SK-N-SH treated with all-trans-retinoic acid at 6 μM for 48 hours (cell line): ENCODE data around the gene TTPAL.

Experiments used
- ATAC-seq: fragments of 200-7000 bp; cut with Tn5 transposase; 3 replicates; pipeline ENCODE4 v1.9.1; 2020; ENCODE audit warnings: mild to moderate bottlenecking, moderate library complexity
- ARNTL ChIP-seq: fragments of 450-650 bp; formaldehyde crosslinking; IDR thresholded peaks from 2 replicates; pipeline ENCODE4 v1.5.0; 2020; ENCODE audit warnings: low read depth, mild to moderate bottlenecking, moderate library complexity, borderline replicate concordance
- BACH2 ChIP-seq: fragments of 250-450 bp; sonication (Bioruptor Pico); IDR thresholded peaks from 2 replicates; pipeline ENCODE4 v1.9.0; 2021; ENCODE audit warnings: mild to moderate bottlenecking, borderline replicate concordance
- CSDC2 ChIP-seq: fragments of 250-450 bp; sonication (Bioruptor Pico); IDR thresholded peaks from 2 replicates; pipeline ENCODE4 v1.5.0; 2020; ENCODE audit warnings: mild to moderate bottlenecking, moderate library complexity
- CSRNP3 ChIP-seq: fragments of 250-450 bp; sonication (Bioruptor Pico); IDR thresholded peaks from 2 replicates; pipeline ENCODE4 v1.5.1; 2021; ENCODE audit warnings: mild to moderate bottlenecking, moderate library complexity
- ESRRG ChIP-seq: fragments of 250-450 bp; sonication (Bioruptor Pico); IDR thresholded peaks from 2 replicates; pipeline ENCODE4 v1.6.1; 2021; ENCODE audit warnings: mild to moderate bottlenecking
- GLIS3 ChIP-seq: fragments of 250-450 bp; sonication (Bioruptor Pico); IDR thresholded peaks from 2 replicates; pipeline ENCODE4 v1.5.0; 2020; ENCODE audit warnings: mild to moderate bottlenecking, moderate library complexity
- ISL1 ChIP-seq: fragments of 250-450 bp; sonication (Bioruptor Pico); IDR thresholded peaks from 2 replicates; pipeline ENCODE4 v2.1.2; 2022; ENCODE audit warnings: mild to moderate bottlenecking, moderate library complexity
- OSR1 ChIP-seq: fragments of 250-450 bp; sonication (Bioruptor Pico); IDR thresholded peaks from 2 replicates; pipeline ENCODE4 v1.8.0; 2022; ENCODE audit warnings: moderate library complexity, mild to moderate bottlenecking, inconsistent platforms
- PATZ1 ChIP-seq: fragments of 250-450 bp; sonication (Bioruptor Pico); IDR thresholded peaks from 2 replicates; pipeline ENCODE4 v1.8.0; 2020; ENCODE audit warnings: mild to moderate bottlenecking, moderate library complexity, borderline replicate concordance
- POU6F1 ChIP-seq: fragments of 250-450 bp; sonication (Bioruptor Pico); IDR thresholded peaks from 2 replicates; pipeline ENCODE4 v1.8.0; 2021; ENCODE audit warnings: low read depth, mild to moderate bottlenecking, moderate library complexity, borderline replicate concordance
- PPARA ChIP-seq: fragments of 250-450 bp; sonication (Bioruptor Pico); IDR thresholded peaks from 2 replicates; pipeline ENCODE4 v1.5.0; 2020; ENCODE audit warnings: mild to moderate bottlenecking, borderline replicate concordance
- RARB ChIP-seq: fragments of 250-450 bp; sonication (Bioruptor Pico); IDR thresholded peaks from 2 replicates; pipeline ENCODE4 v1.8.0; 2021; ENCODE audit warnings: mild to moderate bottlenecking, moderate library complexity
- SNAI2 ChIP-seq: fragments of 250-450 bp; sonication (Bioruptor Pico); IDR thresholded peaks from 2 replicates; pipeline ENCODE4 v1.5.0; 2020; ENCODE audit warnings: mild to moderate bottlenecking, moderate library complexity
- TCF4 ChIP-seq: fragments of 250-450 bp; sonication (Bioruptor Pico); IDR thresholded peaks from 2 replicates; pipeline ENCODE4 v1.8.0; 2021; ENCODE audit warnings: mild to moderate bottlenecking, moderate library complexity, borderline replicate concordance
- ZFP3 ChIP-seq: fragments of 250-450 bp; sonication (Bioruptor Pico); IDR thresholded peaks from 2 replicates; pipeline ENCODE4 v1.5.0; 2020; ENCODE audit warnings: mild to moderate bottlenecking, moderate library complexity
- ZFP30 ChIP-seq: fragments of 450-650 bp; formaldehyde crosslinking; IDR thresholded peaks from 2 replicates; pipeline ENCODE4 v1.5.0; 2022; ENCODE audit warnings: mild to moderate bottlenecking, moderate library complexity
- ZNF565 ChIP-seq: fragments of 450-650 bp; formaldehyde crosslinking; conservative IDR thresholded peaks from 2 replicates; pipeline ENCODE4 v1.5.0; 2020; ENCODE audit warnings: low read depth, mild to moderate bottlenecking, moderate library complexity
- ZNF70 ChIP-seq: fragments of 450-650 bp; formaldehyde crosslinking; IDR thresholded peaks from 2 replicates; pipeline ENCODE4 v1.5.0; 2020; ENCODE audit warnings: mild to moderate bottlenecking, moderate library complexity
- ZNF8 ChIP-seq: fragments of 450-650 bp; formaldehyde crosslinking; IDR thresholded peaks from 2 replicates; pipeline ENCODE4 v1.5.0; 2020; ENCODE audit warnings: mild to moderate bottlenecking, moderate library complexity
- TF ChIP-seq, protein P1 (sequence below): fragments of 250-450 bp; sonication (Bioruptor Pico); IDR thresholded peaks from 2 replicates; pipeline ENCODE4 v1.5.0; 2020; ENCODE audit warnings: mild to moderate bottlenecking, moderate library complexity

TTPAL gene

DNA sequence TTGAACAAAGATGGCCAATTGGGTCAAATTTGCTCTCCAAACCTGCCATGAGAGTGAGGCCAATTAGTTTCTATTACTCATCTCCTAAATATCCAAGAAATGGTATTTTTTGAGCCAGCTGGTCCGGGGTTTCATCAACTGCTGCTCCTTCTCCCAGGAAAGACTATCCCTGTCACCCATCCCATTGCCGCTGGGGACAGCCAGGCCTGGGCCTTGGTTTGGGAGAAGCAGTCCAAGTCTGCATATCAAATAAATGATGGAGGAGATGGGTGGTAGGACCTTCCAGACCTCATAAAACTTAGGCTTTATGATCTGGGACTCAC is 46.7 kb upstream of the TTPAL start:
- no peak for TF ChIP-seq GLIS3 (CRISPR knock-in tag)
- TF ChIP-seq ZFP30 (CRISPR knock-in tag), result no peak
- no peak for TF ChIP-seq ARNTL (CRISPR knock-in tag)
- TF ChIP-seq ESRRG (CRISPR knock-in tag), result no peak
- TF ChIP-seq ISL1 (CRISPR knock-in tag), result no peak
- TF ChIP-seq TCF4, result no peak
- TF ChIP-seq ZNF70 (CRISPR knock-in tag), result no peak
- TF ChIP-seq CSRNP3 (CRISPR knock-in tag), result no peak
- TF ChIP-seq RARB (CRISPR knock-in tag), result no peak
- TF ChIP-seq ZFP3 (CRISPR knock-in tag), result no peak
- no peak for TF ChIP-seq BACH2 (CRISPR knock-in tag)
- no peak for TF ChIP-seq POU6F1
- no peak for TF ChIP-seq PPARA (CRISPR knock-in tag)
- ATAC-seq, result no peak

GRCh38 chr20:44429419-44430269 is 46.0 kb upstream of the TTPAL start:
- ATAC-seq, result no peak

More at GRCh38 chr20:44429419-44430269, 46.0 kb upstream of the TTPAL start:
- TF ChIP-seq ZNF565, result no peak
- no peak for TF ChIP-seq ZNF8 (CRISPR knock-in tag)
- no peak for TF ChIP-seq PPARA (CRISPR knock-in tag)
- TF ChIP-seq ISL1 (CRISPR knock-in tag), result no peak
- no peak for TF ChIP-seq POU6F1
- no peak for TF ChIP-seq RARB (CRISPR knock-in tag)
- no peak for TF ChIP-seq ZNF70 (CRISPR knock-in tag)
- no peak for TF ChIP-seq ZFP30 (CRISPR knock-in tag)
- no peak for TF ChIP-seq CSDC2 (CRISPR knock-in tag)
- TF ChIP-seq OSR1, result no peak
- no peak for TF ChIP-seq PATZ1 (CRISPR knock-in tag)
- TF ChIP-seq, protein P1, sequence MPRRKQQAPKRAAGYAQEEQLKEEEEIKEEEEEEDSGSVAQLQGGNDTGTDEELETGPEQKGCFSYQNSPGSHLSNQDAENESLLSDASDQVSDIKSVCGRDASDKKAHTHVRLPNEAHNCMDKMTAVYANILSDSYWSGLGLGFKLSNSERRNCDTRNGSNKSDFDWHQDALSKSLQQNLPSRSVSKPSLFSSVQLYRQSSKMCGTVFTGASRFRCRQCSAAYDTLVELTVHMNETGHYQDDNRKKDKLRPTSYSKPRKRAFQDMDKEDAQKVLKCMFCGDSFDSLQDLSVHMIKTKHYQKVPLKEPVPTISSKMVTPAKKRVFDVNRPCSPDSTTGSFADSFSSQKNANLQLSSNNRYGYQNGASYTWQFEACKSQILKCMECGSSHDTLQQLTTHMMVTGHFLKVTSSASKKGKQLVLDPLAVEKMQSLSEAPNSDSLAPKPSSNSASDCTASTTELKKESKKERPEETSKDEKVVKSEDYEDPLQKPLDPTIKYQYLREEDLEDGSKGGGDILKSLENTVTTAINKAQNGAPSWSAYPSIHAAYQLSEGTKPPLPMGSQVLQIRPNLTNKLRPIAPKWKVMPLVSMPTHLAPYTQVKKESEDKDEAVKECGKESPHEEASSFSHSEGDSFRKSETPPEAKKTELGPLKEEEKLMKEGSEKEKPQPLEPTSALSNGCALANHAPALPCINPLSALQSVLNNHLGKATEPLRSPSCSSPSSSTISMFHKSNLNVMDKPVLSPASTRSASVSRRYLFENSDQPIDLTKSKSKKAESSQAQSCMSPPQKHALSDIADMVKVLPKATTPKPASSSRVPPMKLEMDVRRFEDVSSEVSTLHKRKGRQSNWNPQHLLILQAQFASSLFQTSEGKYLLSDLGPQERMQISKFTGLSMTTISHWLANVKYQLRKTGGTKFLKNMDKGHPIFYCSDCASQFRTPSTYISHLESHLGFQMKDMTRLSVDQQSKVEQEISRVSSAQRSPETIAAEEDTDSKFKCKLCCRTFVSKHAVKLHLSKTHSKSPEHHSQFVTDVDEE (CRISPR knock-in tag), result no peak
- no peak for TF ChIP-seq ARNTL (CRISPR knock-in tag)
- no peak for TF ChIP-seq BACH2 (CRISPR knock-in tag)
- no peak for TF ChIP-seq SNAI2 (CRISPR knock-in tag)
- TF ChIP-seq ZFP3 (CRISPR knock-in tag), result no peak
